SIG-M5 (cell line): ENCODE data around the gene NXPH2.
"Not testable (repeated sequence)": the region's sequence is repeated elsewhere in the genome, so short reads cannot be mapped to it uniquely, and the experiment has no call there.

Source experiments
- DNase-seq: peaks from one replicate; lab custom pipeline; 2025; lab: John Stamatoyannopoulos, UW

The NXPH2 gene

DNA sequence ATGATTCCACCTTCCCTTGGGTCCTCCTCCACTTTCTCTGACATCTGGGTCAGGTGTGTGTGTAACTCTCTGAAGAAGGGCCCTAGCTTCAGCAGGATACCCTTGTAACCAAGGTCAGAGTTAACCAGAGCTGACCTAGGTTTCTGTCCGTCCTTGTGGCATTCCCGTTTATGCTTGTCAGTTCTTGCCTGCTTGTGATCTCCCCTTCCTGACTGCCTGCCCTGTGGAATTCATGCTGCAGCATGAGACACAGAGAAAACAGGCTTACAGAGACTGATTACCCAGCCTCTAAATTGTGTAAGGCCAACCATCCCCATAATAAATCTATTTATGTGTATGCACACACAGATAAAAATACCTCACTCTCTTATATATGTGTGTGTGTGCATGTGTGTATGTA is 22.8 kb downstream of the NXPH2 start:
- DNase-seq = no peak

DNA sequence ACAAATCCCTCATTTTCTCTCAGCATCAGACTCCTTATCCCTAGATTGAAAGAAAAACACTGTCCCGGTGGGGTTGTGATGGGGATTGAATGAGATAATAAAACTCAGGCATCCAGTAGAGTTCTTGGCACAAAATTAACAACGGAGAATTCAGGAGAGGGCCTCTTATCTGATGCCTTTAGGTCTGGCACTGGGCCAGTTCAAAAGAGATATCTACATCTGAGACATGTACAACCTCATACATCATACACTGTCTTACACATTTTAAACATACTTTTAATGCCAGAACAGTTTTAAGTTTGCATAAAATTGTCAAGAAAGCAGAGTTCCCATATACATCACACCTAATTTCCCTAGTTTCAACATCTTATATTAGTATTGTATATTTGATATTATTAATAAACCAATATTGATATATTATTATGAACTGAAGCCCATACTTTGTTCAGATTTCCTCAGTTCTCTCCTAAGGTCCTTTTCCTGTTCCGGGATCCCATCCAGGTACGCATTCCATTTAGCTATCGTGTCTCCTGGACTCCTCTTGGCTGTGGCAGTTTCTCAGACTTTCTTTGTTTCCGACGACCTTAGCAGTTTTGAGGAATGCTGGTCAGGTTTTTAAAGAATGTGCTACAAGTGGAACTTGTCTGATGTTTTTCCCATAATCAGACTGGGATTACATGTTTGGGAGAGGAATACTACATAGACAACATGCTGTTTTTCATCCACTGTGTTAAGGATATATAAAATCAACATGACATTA is 27.8 kb downstream of the NXPH2 start:
- no peak for DNase-seq

- DNase-seq = no peak
Measured at GRCh38 chr2:138744713-138745112, 35.5 kb downstream of the NXPH2 start.

GRCh38 chr2:138742441-138743057 is 37.6 kb downstream of the NXPH2 start:
- no peak for DNase-seq

- DNase-seq = no peak
Measured at GRCh38 chr2:138741851-138742250, 38.3 kb downstream of the NXPH2 start.

- not testable (repeated sequence) for DNase-seq
Measured at GRCh38 chr2:138737009-138737554, 43.1 kb downstream of the NXPH2 start.

GRCh38 chr2:138732651-138733050 is 47.5 kb downstream of the NXPH2 start:
- no peak for DNase-seq

GRCh38 chr2:138730497-138731030 is 49.6 kb downstream of the NXPH2 start:
- no peak for DNase-seq

DNA sequence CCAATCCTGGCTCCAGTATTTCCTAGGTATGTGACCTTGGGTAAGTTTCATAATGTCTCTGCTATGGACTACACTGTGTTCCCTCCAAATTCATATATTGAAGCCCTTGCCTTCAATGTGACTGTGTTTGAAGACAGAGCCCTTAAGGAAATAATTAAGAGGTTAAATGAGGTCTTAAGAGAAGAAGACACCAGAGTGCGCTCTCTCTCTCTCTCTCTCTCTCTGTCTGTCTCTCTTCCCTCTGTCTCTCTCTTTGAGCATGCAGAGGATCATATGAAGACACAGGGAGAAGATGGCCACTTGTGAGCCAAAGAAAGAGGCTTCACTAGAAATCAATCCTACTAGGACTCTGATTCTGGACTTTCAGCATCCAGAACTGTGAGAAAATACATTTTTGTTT is 52.2 kb downstream of the NXPH2 start:
- no peak for DNase-seq

- no peak for DNase-seq
Measured at GRCh38 chr2:138726681-138727080, 53.5 kb downstream of the NXPH2 start.

- no peak for DNase-seq
Measured at GRCh38 chr2:138724729-138725459, 55.3 kb downstream of the NXPH2 start.

DNA sequence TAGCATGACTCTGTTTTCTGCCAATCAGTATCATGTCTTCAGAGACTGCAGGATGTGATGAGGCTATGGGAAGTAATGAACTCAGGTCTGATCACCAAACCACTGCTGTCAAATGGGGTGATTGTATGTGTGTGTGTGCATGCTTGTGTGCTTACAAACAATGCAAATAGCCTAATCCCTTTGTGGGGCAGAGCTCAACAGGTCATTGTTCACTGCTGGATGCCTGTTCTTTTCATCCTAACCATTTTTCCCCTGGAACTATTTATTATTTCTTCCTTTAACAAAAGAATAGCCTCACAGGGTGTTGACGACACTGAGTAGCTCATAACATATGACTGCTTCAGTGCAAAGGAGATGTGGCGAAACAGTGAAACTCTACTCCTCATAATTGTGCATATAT is 55.9 kb downstream of the NXPH2 start:
- no peak for DNase-seq

DNA sequence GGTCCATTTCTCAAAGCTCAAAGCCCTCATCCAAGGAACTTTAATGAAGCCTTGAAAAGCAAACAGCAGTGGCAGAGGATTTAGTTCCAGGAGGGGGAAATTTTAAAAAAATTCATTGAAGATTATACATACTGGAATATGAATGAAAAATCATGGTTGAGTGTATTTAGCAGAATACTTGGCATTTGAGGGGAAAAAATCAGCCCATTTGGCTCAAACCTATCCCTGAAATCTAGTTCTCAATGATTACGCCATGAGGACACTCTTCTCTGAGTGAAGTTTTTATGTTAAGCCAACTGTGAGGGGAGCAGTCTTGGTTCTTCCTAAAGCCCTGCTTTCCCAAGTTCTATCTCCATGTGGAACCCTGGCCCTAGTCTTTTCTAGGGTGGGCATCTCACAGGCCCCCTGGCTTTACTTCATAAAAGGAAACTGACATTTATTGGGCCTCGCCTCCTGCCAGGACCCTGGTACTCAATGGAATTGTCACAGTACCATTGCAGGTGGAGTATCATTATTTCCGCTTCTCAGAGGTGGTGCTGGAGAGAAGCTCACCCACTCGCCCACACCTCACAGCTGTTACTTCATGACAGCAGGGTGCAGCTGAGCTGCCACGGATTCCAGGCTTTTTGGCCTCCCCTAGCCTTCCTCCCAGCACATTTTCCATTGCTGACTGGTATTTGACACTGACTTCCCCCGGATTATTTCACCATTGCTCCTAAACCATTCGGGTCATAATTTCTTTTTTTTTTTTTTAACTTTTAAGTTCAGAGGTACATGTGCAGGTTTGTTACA is 56.8 kb downstream of the NXPH2 start:
- DNase-seq = no peak

DNA sequence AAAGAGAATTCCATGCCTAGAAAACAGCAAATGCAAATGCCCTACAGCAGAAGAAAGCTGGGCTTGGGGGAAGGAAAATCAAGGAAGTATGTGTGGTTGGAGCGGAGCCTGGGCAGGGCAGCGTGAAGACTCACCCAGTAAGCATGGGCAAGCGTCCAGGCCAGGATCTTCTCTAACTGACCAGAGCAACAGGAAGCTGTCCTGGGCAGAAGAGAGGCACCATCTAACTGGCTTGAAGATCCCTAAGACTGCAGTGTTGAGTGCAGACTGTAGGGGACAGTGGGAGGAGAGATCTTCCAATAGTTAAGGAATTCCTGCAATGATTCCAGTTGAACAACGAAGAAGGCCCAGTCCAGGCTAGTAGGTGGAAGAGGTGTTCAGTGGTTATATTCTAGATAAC is 57.9 kb downstream of the NXPH2 start:
- DNase-seq = no peak

DNA sequence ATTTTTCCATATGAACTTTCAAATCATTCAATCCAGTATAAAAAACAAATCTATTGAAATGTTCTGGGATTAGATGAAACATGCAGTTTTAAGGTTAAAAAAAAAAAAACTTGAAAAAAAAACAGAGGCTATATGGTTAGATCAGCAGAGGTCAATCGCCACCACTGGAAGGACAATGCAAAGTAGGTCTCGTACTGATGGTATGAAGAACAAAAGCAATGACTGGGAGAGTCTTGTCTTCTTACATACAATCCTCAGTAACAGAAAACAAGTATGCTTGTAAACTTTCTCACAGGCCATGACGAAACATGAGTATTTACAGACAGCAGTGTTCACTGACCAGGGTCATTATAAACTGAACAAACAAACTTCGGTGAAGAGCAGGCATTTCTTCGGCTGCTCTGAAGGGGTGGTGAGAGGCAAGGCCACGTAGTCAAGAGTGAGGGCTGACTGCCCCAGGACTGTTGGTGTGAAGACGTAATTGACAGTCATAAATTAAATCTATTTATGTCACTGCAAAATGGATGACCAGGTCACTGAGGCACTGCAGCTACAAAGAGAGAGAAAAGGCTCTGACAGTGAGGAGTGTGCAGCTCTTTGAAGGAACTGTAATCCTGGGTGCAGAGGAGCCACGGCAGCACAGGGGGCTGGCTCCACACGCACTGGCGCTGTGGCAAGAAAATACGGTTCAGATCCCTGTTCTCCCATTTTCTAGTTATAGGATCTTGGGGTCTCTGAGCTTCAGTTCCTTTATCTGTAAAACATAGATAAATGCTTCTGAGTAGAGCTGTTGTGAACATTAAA is 60.0 kb downstream of the NXPH2 start:
- DNase-seq = no peak

DNA sequence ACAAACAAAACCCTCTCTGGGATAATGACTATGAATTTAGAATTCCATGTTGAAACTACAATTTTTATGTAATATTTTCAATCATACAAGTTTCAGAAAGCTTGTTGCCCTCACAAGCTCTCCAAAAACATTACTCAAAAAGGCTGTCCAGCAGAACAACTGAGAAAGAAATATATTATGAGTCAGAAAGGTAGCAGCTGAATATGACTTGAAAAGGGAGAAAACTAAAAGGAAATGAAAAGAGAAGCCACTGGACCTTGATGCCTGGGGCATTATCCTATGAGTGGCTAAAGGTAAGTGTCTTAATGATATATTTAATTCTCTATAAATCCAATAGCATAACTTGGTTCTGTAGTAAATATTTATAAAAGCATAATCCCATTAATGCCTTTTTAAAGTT is 61.8 kb downstream of the NXPH2 start:
- DNase-seq = no peak

GRCh38 chr2:138716183-138716582 is 64.0 kb downstream of the NXPH2 start:
- DNase-seq = no peak

GRCh38 chr2:138713504-138713903 is 66.7 kb downstream of the NXPH2 start:
- DNase-seq = no peak

- DNase-seq = no peak
Measured at GRCh38 chr2:138713069-138713496, 67.1 kb downstream of the NXPH2 start.

GRCh38 chr2:138712212-138712979 is 67.8 kb downstream of the NXPH2 start:
- no peak for DNase-seq
